Common myeloid progenitor, CD34-positive (primary cell): ENCODE measurements around the gene SFTPB.

Experiments used
- CTCF ChIA-PET: fragments of 350-600 bp; sonication (Branson Sonifier 250); formaldehyde crosslinking; loops from one replicate; lab custom pipeline; 2021; ENCODE audit warnings: antibody characterized with exemption; lab: Charles Lee
- POLR2A ChIA-PET: fragments of 350-600 bp; sonication (Branson Sonifier 250); formaldehyde crosslinking; loops from one replicate; lab custom pipeline; 2021; ENCODE audit warnings: antibody characterized with exemption; lab: Charles Lee
- DNase-seq, 3 donors: peaks; one replicate each; pipeline versions ENCODE4 v3.0.0 to v3.0.0-alpha.2; 2013
- H3K27ac ChIP-seq, 2 experiments: 1 replicate in 1 of 2; 2 replicates in 1 of 2; pipeline ENCODE4 v1.7.0; 2013; ENCODE audit warnings: inconsistent platforms in 2 of 2, low read length in 2 of 2, mild to moderate bottlenecking in 2 of 2, low read depth in 1 of 2, moderate library complexity in 1 of 2; ENCODE audit not compliant: severe bottlenecking in 2 of 2, insufficient read depth in 1 of 2, poor library complexity in 1 of 2
- H3K27me3 ChIP-seq, 5 experiments: replicated peaks in 2 of 5; 1 replicate in 3 of 5; 2 replicates in 2 of 5; pipeline versions ENCODE4 v1.6.1 to v1.7.0; 2013; ENCODE audit warnings: low read length in 4 of 5, mild to moderate bottlenecking in 2 of 5, moderate library complexity in 2 of 5, inconsistent platforms in 1 of 5; ENCODE audit not compliant: insufficient read depth in 5 of 5, control insufficient read depth in 4 of 5
- H3K36me3 ChIP-seq, 4 experiments: 1 replicate in 2 of 4; 2 replicates in 2 of 4; pipeline versions ENCODE4 v1.6.1 to v1.7.0; 2013; ENCODE audit warnings: low read length in 3 of 4, control low read depth in 1 of 4, mild to moderate bottlenecking in 1 of 4; ENCODE audit not compliant: control insufficient read depth in 4 of 4, insufficient read depth in 4 of 4
- H3K4me1 ChIP-seq, 4 experiments: 1 replicate in 3 of 4; 2 replicates in 1 of 4; pipeline versions ENCODE4 v1.6.1 to v1.7.1; 2013; ENCODE audit warnings: low read length in 3 of 4, mild to moderate bottlenecking in 3 of 4, control low read depth in 1 of 4, inconsistent platforms in 1 of 4, moderate library complexity in 1 of 4; ENCODE audit not compliant: control insufficient read depth in 4 of 4, insufficient read depth in 4 of 4; ENCODE audit errors: control extremely low read depth in 1 of 4
- H3K4me3 ChIP-seq, 7 experiments: 1 replicate in 4 of 7; 2 replicates in 3 of 7; pipeline versions ENCODE4 v1.5.1 to v1.7.0; 2013; ENCODE audit warnings: mild to moderate bottlenecking in 7 of 7, low read length in 6 of 7, moderate library complexity in 6 of 7, inconsistent platforms in 2 of 7, low read depth in 2 of 7, control low read depth in 1 of 7; ENCODE audit not compliant: insufficient read depth in 4 of 7, control insufficient read depth in 1 of 7; ENCODE audit errors: extremely low read depth in 1 of 7
- H3K9me3 ChIP-seq, 5 experiments: 1 replicate in 4 of 5; 2 replicates in 1 of 5; pipeline versions ENCODE4 v1.6.1 to v1.7.1; 2013; ENCODE audit warnings: low read length in 4 of 5, mild to moderate bottlenecking in 2 of 5, inconsistent platforms in 1 of 5, low read depth in 1 of 5, moderate library complexity in 1 of 5; ENCODE audit not compliant: control insufficient read depth in 4 of 5, insufficient read depth in 2 of 5; ENCODE audit errors: control extremely low read depth in 1 of 5
- WGBS: methylation state at CpG from one replicate; pipeline ENCODE4 v1.1.5; 2013; ENCODE audit not compliant: insufficient coverage; 5-methylcytosine and 5-hydroxymethylcytosine counted together

The SFTPB gene

DNA sequence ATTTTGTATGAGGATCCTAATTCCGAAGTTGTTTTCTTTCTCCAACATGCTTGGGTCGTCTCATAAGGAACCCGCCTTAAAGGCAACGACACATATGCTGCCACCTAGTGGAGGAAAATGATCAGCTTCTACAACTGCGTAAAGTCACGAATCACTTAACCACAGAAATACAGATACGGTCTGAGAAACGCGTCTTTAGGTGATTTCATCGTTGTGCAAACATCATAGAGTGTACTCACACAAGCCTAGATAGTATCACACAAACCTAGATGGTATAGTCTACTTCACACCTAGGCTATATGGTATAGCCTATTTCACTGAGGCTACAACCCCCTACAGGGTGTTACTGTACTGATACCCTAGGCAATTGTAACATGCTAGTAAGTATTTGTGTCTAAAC is 39.3 kb upstream of the SFTPB start:
- Histone ChIP-seq H3K4me1 (peaks cover 19 to 72% (median 55%) of the 10 kb centered on the region in 4 experiments), H3K9me3 (no peaks in the 10 kb centered on the region), H3K27ac (no peak overlapping the region), H3K36me3 (no peaks in the 10 kb centered on the region), H3K27me3 (no peaks in the 10 kb centered on the region), H3K4me3 (no peak overlapping the region)
- CTCF ChIA-PET, result interaction anchor here (0.9 to 8.7 kb wide), 20 partner anchors 10 to 378 kb away, joined by 3 to 102 read pairs (median 6); partner anchors contain the start of gene GNLY
- peak; percentile 91 to 95 (median 93) for DNase-seq
- 0% methylated on average over 7 of the region's 10 CpGs for WGBS
- POLR2A ChIA-PET, result interaction anchor here (1.3 kb wide), 1 partner anchor 29 kb away, joined by 3 read pairs; no protein-coding TSS in a partner anchor

DNA sequence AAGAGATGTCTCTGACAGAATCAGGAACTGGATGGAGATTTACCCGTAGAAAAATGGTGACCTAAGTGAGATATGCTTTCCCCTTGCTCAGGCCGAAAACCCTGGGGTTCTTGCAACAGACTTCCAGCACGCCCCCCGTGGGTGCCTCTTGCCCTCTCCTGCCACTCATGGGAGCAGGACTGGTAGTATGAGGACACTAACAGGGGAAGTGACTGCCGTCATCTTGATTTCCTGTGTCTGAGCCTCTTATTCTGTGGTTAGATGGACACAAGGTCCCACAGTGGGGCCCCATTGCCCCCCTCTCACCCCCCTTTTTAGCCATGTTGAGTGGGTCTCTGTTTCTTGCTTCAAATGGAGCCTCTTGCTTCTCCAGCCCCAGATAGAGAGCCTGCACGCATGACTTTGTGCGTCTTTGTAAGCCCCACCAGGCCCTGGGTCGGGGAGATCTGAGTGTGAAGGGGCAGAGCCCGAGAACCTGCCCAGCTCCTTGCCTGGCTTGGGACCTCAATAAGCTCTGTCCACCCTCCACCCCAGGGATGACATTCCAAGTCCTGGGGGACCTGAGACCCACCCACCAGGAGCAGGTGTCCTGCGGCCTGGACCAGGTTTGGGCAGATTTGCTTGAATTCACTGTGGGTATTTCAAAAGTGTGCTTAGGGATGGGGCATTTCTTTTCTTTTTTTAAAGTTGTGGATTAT is 38.7 kb upstream of the SFTPB start:
- Histone ChIP-seq H3K4me1 (peaks cover 19 to 67% (median 51%) of the 10 kb centered on the region in 4 experiments), H3K27ac (no peak overlapping the region), H3K4me3 (peak overlapping the region in 2 of 7 experiments; percentile 9 to 20), H3K36me3 (no peaks in the 10 kb centered on the region), H3K27me3 (no peaks in the 10 kb centered on the region), H3K9me3 (no peaks in the 10 kb centered on the region)
- DNase-seq, result peak in 2 of 3 donors; percentile 48 to 61
- POLR2A ChIA-PET, result interaction anchor here (1.3 kb wide), 1 partner anchor 29 kb away, joined by 3 read pairs; no protein-coding TSS in a partner anchor
- CTCF ChIA-PET, result interaction anchor here (0.7 to 8.7 kb wide), 21 partner anchors 8 to 379 kb away, joined by 3 to 102 read pairs (median 6); partner anchors contain the start of gene GNLY
- WGBS, result 74% methylated on average over 5 of the region's 10 CpGs

DNA sequence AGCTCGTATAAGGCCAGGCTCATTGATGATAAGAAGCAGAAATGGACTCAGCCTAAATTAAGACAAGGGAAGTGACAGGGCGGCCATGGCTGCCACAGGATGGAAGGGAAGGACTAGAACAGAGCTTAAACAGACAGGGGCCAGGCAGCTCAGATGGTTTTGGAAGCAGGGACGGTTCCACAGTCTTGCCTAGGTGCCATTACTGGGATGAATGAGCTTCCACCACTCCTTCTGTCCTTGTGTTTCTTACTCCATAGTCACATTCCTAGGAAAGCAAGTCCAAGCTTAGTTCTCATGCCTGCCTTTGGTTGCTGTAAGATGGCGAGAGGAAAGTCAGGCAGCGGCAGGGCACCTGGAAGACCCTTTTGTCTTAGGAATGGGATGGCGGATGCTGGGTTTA is 38.1 kb upstream of the SFTPB start:
- DNase-seq, result no peak
- peaks cover 19 to 60% (median 44%) of the 10 kb centered on the region in 4 experiments for H3K4me1 ChIP-seq
- no peaks in the 10 kb centered on the region for H3K27me3 ChIP-seq
- H3K9me3 ChIP-seq, result no peaks in the 10 kb centered on the region
- POLR2A ChIA-PET, result no interaction called here
- H3K4me3 ChIP-seq, result peak overlapping the region in 1 of 7 experiments; percentile 6
- WGBS, result 87% methylated on average over 5 of the region's 6 CpGs
- H3K27ac ChIP-seq, result no peak overlapping the region
- CTCF ChIA-PET, result interaction anchor here (0.7 to 8.7 kb wide), 15 partner anchors 9 to 379 kb away, joined by 3 to 102 read pairs (median 7); partner anchors contain the start of gene GNLY
- H3K36me3 ChIP-seq, result no peaks in the 10 kb centered on the region

DNA sequence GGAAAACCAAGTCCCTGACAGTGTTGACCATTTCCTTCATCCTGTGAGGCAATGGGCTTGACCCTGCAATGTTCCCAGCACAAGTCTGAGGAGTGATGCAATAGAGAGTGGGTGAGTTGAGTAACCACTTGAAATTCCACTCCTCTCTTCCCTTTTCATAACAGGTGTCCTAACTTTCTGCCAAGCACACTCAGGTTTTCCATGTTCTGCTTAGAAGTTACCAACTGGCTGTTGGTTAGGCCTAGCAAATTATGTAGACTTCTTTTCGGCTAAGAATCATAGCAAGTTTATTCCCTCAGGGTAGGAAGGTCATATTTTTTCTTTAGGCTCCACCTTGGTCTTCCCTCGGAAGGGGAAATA is 37.7 kb upstream of the SFTPB start:
- Histone ChIP-seq H3K27ac (peak overlapping the region in 1 of 2 experiments; percentile 34), H3K36me3 (no peaks in the 10 kb centered on the region), H3K4me3 (peak overlapping the region in 1 of 7 experiments; percentile 25), H3K9me3 (no peaks in the 10 kb centered on the region), H3K4me1 (peaks cover 19 to 56% (median 41%) of the 10 kb centered on the region in 4 experiments), H3K27me3 (no peaks in the 10 kb centered on the region)
- POLR2A ChIA-PET, result no interaction called here
- CTCF ChIA-PET, result interaction anchor here (0.6 to 8.7 kb wide), 15 partner anchors 8 to 380 kb away, joined by 3 to 102 read pairs (median 7); partner anchors contain the start of gene GNLY
- no peak for DNase-seq
- 87% methylated on average over 2 of the region's 2 CpGs for WGBS

DNA sequence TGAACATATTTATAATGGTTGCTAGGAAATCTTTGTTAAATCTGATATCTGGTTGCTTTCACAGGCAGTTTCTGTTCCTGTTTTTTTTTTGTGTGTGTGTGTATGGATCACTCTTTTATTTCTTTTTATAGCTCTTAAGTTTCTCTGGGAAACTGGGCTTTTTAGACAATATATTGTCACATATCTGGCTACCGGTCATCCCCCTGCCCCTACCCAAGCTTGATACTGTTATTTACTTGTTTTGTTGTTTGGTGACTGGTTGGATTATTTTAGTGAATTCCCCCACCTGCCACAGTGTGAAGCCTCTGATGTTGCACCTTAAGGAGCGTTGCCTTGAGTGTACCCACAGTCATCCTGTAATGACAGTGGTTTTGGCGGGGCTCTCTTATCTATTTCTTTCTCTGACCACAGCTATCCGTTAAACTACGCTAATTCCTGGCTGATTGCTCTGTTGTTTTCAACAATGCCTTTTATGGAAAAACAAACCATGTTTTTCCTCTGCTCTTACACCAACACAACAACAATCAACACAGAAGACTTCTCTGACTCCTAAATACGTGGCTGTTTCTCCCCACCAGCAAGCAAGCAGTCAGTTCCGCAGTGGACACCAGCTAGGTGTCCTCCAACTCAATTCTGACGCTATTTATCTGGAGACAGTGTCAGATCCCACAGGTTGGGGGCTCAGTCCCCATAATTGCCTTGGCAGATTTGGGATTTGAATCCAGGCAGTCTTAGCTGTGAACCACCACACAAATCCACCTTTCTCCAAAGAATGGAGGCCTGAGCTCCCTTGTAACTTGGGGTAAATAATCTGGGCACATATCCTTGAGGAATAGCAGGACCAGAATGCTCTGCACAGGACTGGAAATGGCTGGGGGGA is 37.0 kb upstream of the SFTPB start:
- Histone ChIP-seq H3K4me3 (peak overlapping the region in 1 of 7 experiments; percentile 25), H3K27ac (peak overlapping the region in 1 of 2 experiments; percentile 34), H3K36me3 (no peaks in the 10 kb centered on the region), H3K27me3 (no peaks in the 10 kb centered on the region), H3K4me1 (peaks cover 17 to 50% (median 36%) of the 10 kb centered on the region in 4 experiments), H3K9me3 (no peaks in the 10 kb centered on the region)
- ChIA-PET POLR2A (no interaction called here), CTCF (interaction anchor here (0.6 to 8.7 kb wide), 12 partner anchors 8 to 107 kb away, joined by 3 to 102 read pairs (median 18); partner anchors contain the start of gene GNLY)
- 66% methylated on average over 7 of the region's 8 CpGs for WGBS
- DNase-seq, result peak in 2 of 3 donors; percentile 42 to 61

DNA sequence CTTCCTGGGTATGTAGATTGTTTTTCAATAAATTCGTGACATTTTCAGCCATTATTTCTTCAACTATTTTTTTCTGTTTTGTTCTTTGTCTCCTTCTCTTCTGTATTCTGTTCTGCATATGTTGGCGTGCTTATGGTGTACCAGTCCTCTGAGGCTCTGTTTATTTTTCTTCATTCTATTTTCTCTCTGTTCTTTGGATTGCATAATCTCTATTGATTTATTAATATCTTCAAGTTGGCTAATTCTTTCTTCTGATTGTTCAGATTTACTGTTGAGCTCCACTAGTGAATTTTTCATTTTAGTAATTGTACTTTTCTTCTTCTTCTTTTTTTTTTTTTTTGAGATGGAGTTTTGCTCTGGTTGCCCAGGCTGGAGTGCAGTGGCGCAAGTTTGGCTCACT is 36.0 kb upstream of the SFTPB start:
- Histone ChIP-seq H3K4me3 (no peak overlapping the region), H3K27me3 (no peaks in the 10 kb centered on the region), H3K4me1 (peaks cover 12 to 40% (median 27%) of the 10 kb centered on the region in 4 experiments), H3K36me3 (no peaks in the 10 kb centered on the region), H3K27ac (no peak overlapping the region), H3K9me3 (no peaks in the 10 kb centered on the region)
- CTCF ChIA-PET, result interaction anchor here (0.9 to 8.7 kb wide), 6 partner anchors 9 to 108 kb away, joined by 3 to 102 read pairs (median 16); partner anchors contain the start of gene GNLY
- no CpG with 5 or more reads among the region's 3 CpGs for WGBS
- DNase-seq, result no peak
- POLR2A ChIA-PET, result interaction anchor here (0.6 kb wide), 2 partner anchors 67 to 186 kb away, joined by 3 to 4 read pairs; no protein-coding TSS in a partner anchor
